ENCODE results near the gene SEMA5B. TPM values are rescaled to one million over a fixed set of nuclear protein-coding genes. Genes with fewer than 3 reads are reported as not detected.
A peak's percentile ranks its signal among the peaks of the same experiment; 100 is the strongest.

Gene SEMA5B
- total RNA-seq, 1 donor from 2014 or later: under 0.01 TPM

GRCh38 chr3:122974764-122975162, 52.8 kb downstream of the SEMA5B start:
- peak in 1 of 2 donors; percentile 4 for DNase-seq (ENCODE audit: low read depth in 2 of 2)

- no peak for DNase-seq (ENCODE audit: low read depth in 2 of 2)
Measured at GRCh38 chr3:122973893-122974615, 53.5 kb downstream of the SEMA5B start.

- DNase-seq (ENCODE audit: low read depth in 2 of 2): no peak
Measured at GRCh38 chr3:122972141-122972540, 55.4 kb downstream of the SEMA5B start.

- DNase-seq (ENCODE audit: low read depth in 2 of 2): peak in 1 of 2 donors; percentile 50
Measured at GRCh38 chr3:122969585-122970469, 57.7 kb downstream of the SEMA5B start.

GRCh38 chr3:122967765-122968164, 59.8 kb downstream of the SEMA5B start:
- no peak for DNase-seq (ENCODE audit: low read depth in 2 of 2)

- no peak for DNase-seq (ENCODE audit: low read depth in 2 of 2)
Measured at GRCh38 chr3:122967356-122967755, 60.2 kb downstream of the SEMA5B start.

- no peak for DNase-seq (ENCODE audit: low read depth in 2 of 2)
Measured at GRCh38 chr3:122966045-122966444, 61.5 kb downstream of the SEMA5B start.

- no peak for DNase-seq (ENCODE audit: low read depth in 2 of 2)
Measured at GRCh38 chr3:122964811-122965210, 62.8 kb downstream of the SEMA5B start.

GRCh38 chr3:122962149-122962548, 65.4 kb downstream of the SEMA5B start:
- DNase-seq (ENCODE audit: low read depth in 2 of 2): no peak

GRCh38 chr3:122961146-122961545, 66.4 kb downstream of the SEMA5B start:
- DNase-seq (ENCODE audit: low read depth in 2 of 2): no peak

- DNase-seq (ENCODE audit: low read depth in 2 of 2): no peak
Measured at GRCh38 chr3:122960652-122961051, 66.9 kb downstream of the SEMA5B start.

- no peak for DNase-seq (ENCODE audit: low read depth in 2 of 2)
Measured at GRCh38 chr3:122959339-122959738, 68.2 kb downstream of the SEMA5B start.

GRCh38 chr3:122957707-122958689, 69.6 kb downstream of the SEMA5B start:
- DNase-seq (ENCODE audit: low read depth in 2 of 2): no peak

GRCh38 chr3:122956693-122957455, 70.7 kb downstream of the SEMA5B start:
- no peak for DNase-seq (ENCODE audit: low read depth in 2 of 2)

GRCh38 chr3:122955916-122956692, 71.5 kb downstream of the SEMA5B start:
- DNase-seq (ENCODE audit: low read depth in 2 of 2): no peak

- DNase-seq (ENCODE audit: low read depth in 2 of 2): peak; percentile 11 to 17
Measured at GRCh38 chr3:122952520-122952919, 75.0 kb downstream of the SEMA5B start.

GRCh38 chr3:122948408-122948807, 79.2 kb downstream of the SEMA5B start:
- no peak for DNase-seq (ENCODE audit: low read depth in 2 of 2)

- DNase-seq (ENCODE audit: low read depth in 2 of 2): no peak
Measured at GRCh38 chr3:122947738-122948137, 79.8 kb downstream of the SEMA5B start.

- no peak for DNase-seq (ENCODE audit: low read depth in 2 of 2)
Measured at GRCh38 chr3:122947196-122947595, 80.4 kb downstream of the SEMA5B start.

GRCh38 chr3:122946185-122946584, 81.4 kb downstream of the SEMA5B start:
- no peak for DNase-seq (ENCODE audit: low read depth in 2 of 2)

All from lung microvascular endothelial cell (primary cell).